Rectal smooth muscle tissue (tissue), 1 donor: ENCODE measurements around the gene FCHO2.
"Not testable (repeated sequence)": the region's sequence is repeated elsewhere in the genome, so short reads cannot be mapped to it uniquely, and the experiment has no call there.

Source experiments
- H3K27ac ChIP-seq: one replicate; pipeline ENCODE4 v1.7.0; 2013; ENCODE audit warnings: low read depth, low read length, inconsistent platforms
- H3K27me3 ChIP-seq: one replicate; pipeline ENCODE4 v1.7.0; 2013; ENCODE audit warnings: low read length; ENCODE audit not compliant: control insufficient read depth, insufficient read depth
- H3K36me3 ChIP-seq: one replicate; pipeline ENCODE4 v1.7.0; 2013; ENCODE audit warnings: low read length; ENCODE audit not compliant: control insufficient read depth, insufficient read depth
- H3K4me1 ChIP-seq: one replicate; pipeline ENCODE4 v1.7.0; 2013; ENCODE audit warnings: low read length; ENCODE audit not compliant: control insufficient read depth, insufficient read depth
- H3K4me3 ChIP-seq: one replicate; pipeline ENCODE4 v1.7.0; 2013; ENCODE audit warnings: low read length
- H3K9ac ChIP-seq: one replicate; pipeline ENCODE4 v1.7.0; 2013; ENCODE audit warnings: low read length

FCHO2 gene

GRCh38 chr5:72974481-72974880 lies 18.6 kb downstream of the FCHO2 start:
- not testable (repeated sequence) for H3K27ac ChIP-seq, H3K4me1 ChIP-seq, H3K36me3 ChIP-seq, H3K27me3 ChIP-seq, H3K9ac ChIP-seq, H3K4me3 ChIP-seq

- H3K27ac ChIP-seq, H3K27me3 ChIP-seq, H3K36me3 ChIP-seq: not testable (repeated sequence)
Measured at GRCh38 chr5:72976810-72977209, 21.0 kb downstream of the FCHO2 start.

GRCh38 chr5:72985719-72986118 lies 29.9 kb downstream of the FCHO2 start:
- Histone ChIP-seq H3K36me3 (no peaks in the 10 kb centered on the region), H3K4me1 (no peaks in the 10 kb centered on the region), H3K27me3 (no peaks in the 10 kb centered on the region), H3K27ac (no peak overlapping the region), H3K4me3 (no peak overlapping the region), H3K9ac (no peak overlapping the region)

More at GRCh38 chr5:72976810-72977209, 21.0 kb downstream of the FCHO2 start:
- not testable (repeated sequence) for H3K4me1 ChIP-seq, H3K4me3 ChIP-seq, H3K9ac ChIP-seq

- no peak overlapping the region for H3K9ac ChIP-seq
- no peaks in the 10 kb centered on the region for H3K36me3 ChIP-seq
- no peak overlapping the region for H3K4me3 ChIP-seq
- no peaks in the 10 kb centered on the region for H3K4me1 ChIP-seq
- H3K27me3 ChIP-seq = no peaks in the 10 kb centered on the region
- H3K27ac ChIP-seq = no peak overlapping the region
Measured at GRCh38 chr5:72988769-72989168, 32.9 kb downstream of the FCHO2 start.

- Histone ChIP-seq H3K36me3 (no peaks in the 10 kb centered on the region), H3K9ac (no peak overlapping the region), H3K4me1 (no peaks in the 10 kb centered on the region), H3K27me3 (no peaks in the 10 kb centered on the region), H3K27ac (no peak overlapping the region), H3K4me3 (no peak overlapping the region)
Measured at GRCh38 chr5:72991394-72991793, 35.6 kb downstream of the FCHO2 start.

GRCh38 chr5:72994578-72994977 lies 38.7 kb downstream of the FCHO2 start:
- Histone ChIP-seq H3K4me3 (no peak overlapping the region), H3K4me1 (no peaks in the 10 kb centered on the region), H3K9ac (no peak overlapping the region), H3K27me3 (no peaks in the 10 kb centered on the region), H3K27ac (no peak overlapping the region), H3K36me3 (peaks cover 3% of the 10 kb centered on the region)

GRCh38 chr5:72996632-72997031 lies 40.8 kb downstream of the FCHO2 start:
- Histone ChIP-seq H3K4me1 (no peaks in the 10 kb centered on the region), H3K9ac (no peak overlapping the region), H3K27ac (no peak overlapping the region), H3K36me3 (peaks cover 3% of the 10 kb centered on the region), H3K4me3 (no peak overlapping the region), H3K27me3 (no peaks in the 10 kb centered on the region)

GRCh38 chr5:72999916-73000315 lies 44.1 kb downstream of the FCHO2 start:
- H3K4me3 ChIP-seq = no peak overlapping the region
- H3K27ac ChIP-seq = no peak overlapping the region

GRCh38 chr5:73005886-73006285 lies 50.0 kb downstream of the FCHO2 start:
- Histone ChIP-seq H3K36me3 (no peaks in the 10 kb centered on the region), H3K4me1 (no peaks in the 10 kb centered on the region), H3K27me3 (no peaks in the 10 kb centered on the region), H3K9ac (no peak overlapping the region), H3K27ac (no peak overlapping the region), H3K4me3 (no peak overlapping the region)

More at GRCh38 chr5:72999916-73000315, 44.1 kb downstream of the FCHO2 start:
- Histone ChIP-seq H3K36me3 (peaks cover 3% of the 10 kb centered on the region), H3K9ac (no peak overlapping the region), H3K4me1 (no peaks in the 10 kb centered on the region), H3K27me3 (no peaks in the 10 kb centered on the region)

GRCh38 chr5:73007051-73007450 lies 51.2 kb downstream of the FCHO2 start:
- H3K4me1 ChIP-seq = no peaks in the 10 kb centered on the region
- H3K36me3 ChIP-seq = no peaks in the 10 kb centered on the region

GRCh38 chr5:73008831-73009230 lies 53.0 kb downstream of the FCHO2 start:
- Histone ChIP-seq H3K9ac (no peak overlapping the region), H3K27me3 (no peaks in the 10 kb centered on the region), H3K4me1 (no peaks in the 10 kb centered on the region), H3K4me3 (no peak overlapping the region), H3K36me3 (no peaks in the 10 kb centered on the region), H3K27ac (no peak overlapping the region)

More at GRCh38 chr5:73007051-73007450, 51.2 kb downstream of the FCHO2 start:
- Histone ChIP-seq H3K4me3 (no peak overlapping the region), H3K9ac (no peak overlapping the region), H3K27me3 (no peaks in the 10 kb centered on the region), H3K27ac (no peak overlapping the region)

GRCh38 chr5:73011612-73012011 lies 55.8 kb downstream of the FCHO2 start:
- not testable (repeated sequence) for H3K36me3 ChIP-seq, H3K4me1 ChIP-seq, H3K27me3 ChIP-seq, H3K27ac ChIP-seq, H3K9ac ChIP-seq, H3K4me3 ChIP-seq

- Histone ChIP-seq H3K36me3 (no peaks in the 10 kb centered on the region), H3K9ac (no peak overlapping the region), H3K27me3 (no peaks in the 10 kb centered on the region), H3K4me1 (no peaks in the 10 kb centered on the region), H3K4me3 (no peak overlapping the region), H3K27ac (no peak overlapping the region)
Measured at GRCh38 chr5:73018892-73019291, 63.1 kb downstream of the FCHO2 start.
